GM12874 (cell line): Measurements from ENCODE around the gene LIPM.

Source experiments
- CTCF ChIP-seq: IDR thresholded peaks from 2 replicates; pipeline ENCODE4 v1.5.1; 2011; ENCODE audit warnings: low read depth, mild to moderate bottlenecking, control low read depth, low read length, moderate library complexity; ENCODE audit not compliant: insufficient read depth

The LIPM gene

GRCh38 chr10:88764110-88764509 lies 38.4 kb upstream of the LIPM start:
- TF ChIP-seq CTCF: no peak

GRCh38 chr10:88765816-88766215 lies 36.7 kb upstream of the LIPM start:
- TF ChIP-seq CTCF: no peak

- no peak for TF ChIP-seq CTCF
Observed at GRCh38 chr10:88769384-88769783, 33.1 kb upstream of the LIPM start.

GRCh38 chr10:88781206-88781605 lies 21.3 kb upstream of the LIPM start:
- TF ChIP-seq CTCF: no peak

GRCh38 chr10:88782222-88782621 lies 20.3 kb upstream of the LIPM start:
- TF ChIP-seq CTCF: no peak

- TF ChIP-seq CTCF: no peak
Observed at GRCh38 chr10:88783724-88784123, 18.8 kb upstream of the LIPM start.

- no peak for TF ChIP-seq CTCF
Observed at GRCh38 chr10:88786032-88786770, 16.3 kb upstream of the LIPM start.

- no peak for TF ChIP-seq CTCF
Observed at GRCh38 chr10:88787463-88787862, 15.1 kb upstream of the LIPM start.
